ENCODE data around the gene VPS13D. TPM values are rescaled to one million over a fixed set of nuclear protein-coding genes. Genes with fewer than 3 reads are reported as not detected.

VPS13D gene
- total and polyA plus RNA-seq, 4 donors, result 10.2 to 68.3 (median 12.6) TPM

GRCh38 chr1:12215118-12215961, 14.5 kb upstream of the VPS13D start:
- DNase-seq (ENCODE audit: low spot score), result no peak
- WGBS, result 89% methylated on average over 12 of the region's 12 CpGs

More at GRCh38 chr1:12215118-12215961, 14.5 kb upstream of the VPS13D start:
- no peaks in the 10 kb centered on the region for H3K9me3 ChIP-seq (ENCODE audit: control insufficient read depth in 4 of 4, low read length in 3 of 4)
- TF ChIP-seq EGR1 (IDR thresholded peaks at IDR 0.05; ENCODE audit: low read depth in 2 of 2) (no peak), GABPA (IDR thresholded peaks at IDR 0.05 in 1 of 2, conservative IDR thresholded peaks at IDR 0.05 in 1 of 2) (no peak), HNF4A (conservative IDR thresholded peaks at IDR 0.05) (no peak), ATF3 (IDR thresholded peaks at IDR 0.05) (no peak), FOXA2 (IDR thresholded peaks at IDR 0.05) (no peak), FOXA1 (IDR thresholded peaks at IDR 0.05) (no peak), CTCF (IDR thresholded peaks at IDR 0.05; ENCODE audit: low read depth, low read length, missing input control) (no peak), RXRA (IDR thresholded peaks at IDR 0.05) (no peak), RAD21 (IDR thresholded peaks at IDR 0.05) (no peak), HNF4G (IDR thresholded peaks at IDR 0.05) (no peak), NR2F2 (IDR thresholded peaks at IDR 0.05) (no peak), TAF1 (conservative IDR thresholded peaks at IDR 0.05) (no peak), YY1 (IDR thresholded peaks at IDR 0.05) (no peak)
- TF ChIP-seq, protein P1, sequence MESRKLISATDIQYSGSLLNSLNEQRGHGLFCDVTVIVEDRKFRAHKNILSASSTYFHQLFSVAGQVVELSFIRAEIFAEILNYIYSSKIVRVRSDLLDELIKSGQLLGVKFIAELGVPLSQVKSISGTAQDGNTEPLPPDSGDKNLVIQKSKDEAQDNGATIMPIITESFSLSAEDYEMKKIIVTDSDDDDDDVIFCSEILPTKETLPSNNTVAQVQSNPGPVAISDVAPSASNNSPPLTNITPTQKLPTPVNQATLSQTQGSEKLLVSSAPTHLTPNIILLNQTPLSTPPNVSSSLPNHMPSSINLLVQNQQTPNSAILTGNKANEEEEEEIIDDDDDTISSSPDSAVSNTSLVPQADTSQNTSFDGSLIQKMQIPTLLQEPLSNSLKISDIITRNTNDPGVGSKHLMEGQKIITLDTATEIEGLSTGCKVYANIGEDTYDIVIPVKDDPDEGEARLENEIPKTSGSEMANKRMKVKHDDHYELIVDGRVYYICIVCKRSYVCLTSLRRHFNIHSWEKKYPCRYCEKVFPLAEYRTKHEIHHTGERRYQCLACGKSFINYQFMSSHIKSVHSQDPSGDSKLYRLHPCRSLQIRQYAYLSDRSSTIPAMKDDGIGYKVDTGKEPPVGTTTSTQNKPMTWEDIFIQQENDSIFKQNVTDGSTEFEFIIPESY (IDR thresholded peaks at IDR 0.05), result no peak
- TF ChIP-seq, protein P2, sequence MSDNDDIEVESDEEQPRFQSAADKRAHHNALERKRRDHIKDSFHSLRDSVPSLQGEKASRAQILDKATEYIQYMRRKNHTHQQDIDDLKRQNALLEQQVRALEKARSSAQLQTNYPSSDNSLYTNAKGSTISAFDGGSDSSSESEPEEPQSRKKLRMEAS (IDR thresholded peaks at IDR 0.05), result no peak
- TF ChIP-seq, protein P3, sequence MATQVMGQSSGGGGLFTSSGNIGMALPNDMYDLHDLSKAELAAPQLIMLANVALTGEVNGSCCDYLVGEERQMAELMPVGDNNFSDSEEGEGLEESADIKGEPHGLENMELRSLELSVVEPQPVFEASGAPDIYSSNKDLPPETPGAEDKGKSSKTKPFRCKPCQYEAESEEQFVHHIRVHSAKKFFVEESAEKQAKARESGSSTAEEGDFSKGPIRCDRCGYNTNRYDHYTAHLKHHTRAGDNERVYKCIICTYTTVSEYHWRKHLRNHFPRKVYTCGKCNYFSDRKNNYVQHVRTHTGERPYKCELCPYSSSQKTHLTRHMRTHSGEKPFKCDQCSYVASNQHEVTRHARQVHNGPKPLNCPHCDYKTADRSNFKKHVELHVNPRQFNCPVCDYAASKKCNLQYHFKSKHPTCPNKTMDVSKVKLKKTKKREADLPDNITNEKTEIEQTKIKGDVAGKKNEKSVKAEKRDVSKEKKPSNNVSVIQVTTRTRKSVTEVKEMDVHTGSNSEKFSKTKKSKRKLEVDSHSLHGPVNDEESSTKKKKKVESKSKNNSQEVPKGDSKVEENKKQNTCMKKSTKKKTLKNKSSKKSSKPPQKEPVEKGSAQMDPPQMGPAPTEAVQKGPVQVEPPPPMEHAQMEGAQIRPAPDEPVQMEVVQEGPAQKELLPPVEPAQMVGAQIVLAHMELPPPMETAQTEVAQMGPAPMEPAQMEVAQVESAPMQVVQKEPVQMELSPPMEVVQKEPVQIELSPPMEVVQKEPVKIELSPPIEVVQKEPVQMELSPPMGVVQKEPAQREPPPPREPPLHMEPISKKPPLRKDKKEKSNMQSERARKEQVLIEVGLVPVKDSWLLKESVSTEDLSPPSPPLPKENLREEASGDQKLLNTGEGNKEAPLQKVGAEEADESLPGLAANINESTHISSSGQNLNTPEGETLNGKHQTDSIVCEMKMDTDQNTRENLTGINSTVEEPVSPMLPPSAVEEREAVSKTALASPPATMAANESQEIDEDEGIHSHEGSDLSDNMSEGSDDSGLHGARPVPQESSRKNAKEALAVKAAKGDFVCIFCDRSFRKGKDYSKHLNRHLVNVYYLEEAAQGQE (IDR thresholded peaks at IDR 0.05), result no peak
- no peak overlapping the region for H3K27ac ChIP-seq (ENCODE audit: low read depth in 1 of 2, low read length in 2 of 2)
- no peak overlapping the region for H3K4me3 ChIP-seq (ENCODE audit: low read depth in 1 of 3, low read length in 3 of 3)
- H3K36me3 ChIP-seq (ENCODE audit: control insufficient read depth in 4 of 4, insufficient read depth in 3 of 4, low read depth in 1 of 4, low read length in 3 of 4), result no peaks in the 10 kb centered on the region
- H3K4me1 ChIP-seq (ENCODE audit: control insufficient read depth in 4 of 4, insufficient read depth in 4 of 4, low read length in 3 of 4), result no peaks in the 10 kb centered on the region
- no peaks in the 10 kb centered on the region for H3K27me3 ChIP-seq (ENCODE audit: control insufficient read depth in 4 of 4, insufficient read depth in 4 of 4, low read length in 3 of 4)
- peak overlapping the region in 1 of 2 donors; percentile 7 for H3K9ac ChIP-seq (ENCODE audit: low read depth in 1 of 2, low read length in 2 of 2)

Measured in liver (tissue), 9 donors.